Measurements from ENCODE around the gene IL10.

The IL10 gene

DNA sequence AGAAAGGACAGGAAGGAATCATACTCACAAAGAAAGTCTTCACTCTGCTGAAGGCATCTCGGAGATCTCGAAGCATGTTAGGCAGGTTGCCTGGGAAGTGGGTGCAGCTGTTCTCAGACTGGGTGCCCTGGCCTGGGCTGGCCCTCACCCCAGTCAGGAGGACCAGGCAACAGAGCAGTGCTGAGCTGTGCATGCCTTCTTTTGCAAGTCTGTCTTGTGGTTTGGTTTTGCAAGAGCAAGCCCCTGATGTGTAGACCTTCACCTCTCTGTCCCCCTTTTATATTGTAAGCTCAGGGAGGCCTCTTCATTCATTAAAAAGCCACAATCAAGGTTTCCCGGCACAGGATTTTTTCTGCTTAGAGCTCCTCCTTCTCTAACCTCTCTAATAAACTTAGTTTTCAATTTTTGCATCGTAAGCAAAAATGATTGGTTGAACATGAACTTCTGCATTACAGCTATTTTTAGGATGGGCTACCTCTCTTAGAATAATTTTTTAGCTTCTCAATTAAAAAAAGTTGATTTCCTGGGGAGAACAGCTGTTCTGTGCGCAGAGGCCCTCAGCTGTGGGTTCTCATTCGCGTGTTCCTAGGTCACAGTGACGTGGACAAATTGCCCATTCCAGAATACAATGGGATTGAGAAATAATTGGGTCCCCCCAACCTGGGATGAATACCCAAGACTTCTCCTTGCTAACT, at the start of gene IL10:
Gene IL10 (minus strand): TSS at position 252 of the 695 bp plus-strand sequence. CDS start 59 bp downstream, at position 193.
- DNase-seq = no peak

DNA sequence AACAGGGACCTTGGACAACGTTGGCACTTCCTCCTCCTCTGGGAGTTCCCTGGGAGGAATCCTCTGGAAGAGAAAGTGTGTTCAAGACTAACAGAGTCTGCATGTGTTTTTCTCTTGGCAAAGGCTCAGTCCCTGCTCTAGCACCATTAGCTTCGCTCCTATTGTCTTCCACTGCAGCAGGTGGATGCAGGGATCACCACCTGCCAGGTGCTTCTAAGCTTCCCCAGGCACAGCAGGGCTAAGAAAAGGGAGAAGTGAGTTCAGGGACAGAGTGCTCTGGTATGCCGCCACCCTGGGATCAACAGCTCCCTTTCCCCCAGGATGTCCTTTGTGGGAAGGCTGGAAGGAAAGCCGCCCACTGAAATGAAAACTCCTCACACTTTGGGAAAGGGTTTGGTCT, 49.2 kb upstream of the IL10 start:
- no peak for DNase-seq

DNA sequence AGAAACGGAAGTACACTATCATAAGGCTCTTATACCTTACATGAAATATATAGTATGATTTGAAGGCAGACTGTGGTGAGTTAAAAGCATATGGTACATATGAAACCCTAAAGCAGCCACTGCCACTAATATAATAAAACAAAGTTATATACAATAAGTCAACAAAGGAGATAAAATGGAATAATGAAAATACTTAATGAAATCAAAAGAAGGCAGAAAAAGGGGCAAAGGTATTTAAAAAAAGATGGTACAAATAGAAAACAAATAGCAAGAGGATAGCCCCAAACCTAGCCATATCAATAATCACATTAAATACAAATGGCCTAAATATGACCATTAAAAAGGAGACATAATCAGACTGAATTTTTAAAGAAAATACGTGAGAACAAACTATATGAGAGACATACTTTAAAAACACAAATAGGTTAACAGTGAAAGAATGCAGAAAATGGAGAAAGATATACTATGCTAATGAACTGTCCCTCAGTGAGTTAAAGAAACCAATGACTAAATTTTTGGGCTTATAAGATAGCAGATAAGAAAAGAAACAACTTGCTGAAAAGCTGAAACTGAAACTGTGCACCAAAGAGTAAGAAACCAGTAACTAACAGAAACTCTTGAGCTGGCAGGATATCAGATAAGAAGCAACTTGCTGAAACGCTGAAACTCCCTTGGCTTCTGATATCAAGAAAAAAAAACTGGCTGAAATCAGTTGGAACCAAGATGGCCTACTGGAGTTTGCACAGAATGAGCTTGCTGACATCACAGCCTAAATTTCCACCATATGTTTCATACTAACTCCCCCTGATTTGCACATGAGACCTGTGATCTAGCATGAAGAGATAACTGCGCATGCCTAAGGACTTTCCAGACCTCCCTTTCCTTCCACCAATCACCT, 44.3 kb upstream of the IL10 start:
- DNase-seq = no peak

DNA sequence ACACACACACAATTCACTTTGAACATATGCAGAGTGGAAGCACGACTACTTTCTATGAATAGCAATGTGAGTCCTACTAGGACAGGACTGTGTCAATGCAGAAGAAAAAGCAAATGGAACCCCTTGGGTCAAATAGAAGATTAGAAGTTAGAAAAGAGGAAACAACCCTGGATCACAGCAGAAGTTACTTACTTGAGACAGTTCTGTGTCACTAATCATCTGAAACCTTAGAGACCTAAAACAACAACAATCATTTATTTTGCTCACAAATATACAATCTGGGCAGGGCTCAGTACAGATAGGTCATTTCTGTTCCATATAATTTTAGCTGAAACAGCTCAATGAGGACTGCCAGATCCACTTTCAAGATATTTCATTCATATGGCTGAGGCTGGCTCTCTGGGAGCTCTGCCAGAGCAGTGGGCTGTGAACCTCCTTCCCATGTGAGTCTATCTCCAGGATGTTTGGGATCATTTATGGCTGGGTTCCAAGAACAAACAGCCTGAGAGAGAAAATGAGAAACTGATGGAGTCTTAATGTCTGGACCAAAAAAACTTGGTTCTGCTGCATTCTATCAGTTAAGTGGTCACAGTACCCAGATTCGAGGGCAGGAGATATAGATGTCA, 42.5 kb upstream of the IL10 start:
- no peak for DNase-seq

DNA sequence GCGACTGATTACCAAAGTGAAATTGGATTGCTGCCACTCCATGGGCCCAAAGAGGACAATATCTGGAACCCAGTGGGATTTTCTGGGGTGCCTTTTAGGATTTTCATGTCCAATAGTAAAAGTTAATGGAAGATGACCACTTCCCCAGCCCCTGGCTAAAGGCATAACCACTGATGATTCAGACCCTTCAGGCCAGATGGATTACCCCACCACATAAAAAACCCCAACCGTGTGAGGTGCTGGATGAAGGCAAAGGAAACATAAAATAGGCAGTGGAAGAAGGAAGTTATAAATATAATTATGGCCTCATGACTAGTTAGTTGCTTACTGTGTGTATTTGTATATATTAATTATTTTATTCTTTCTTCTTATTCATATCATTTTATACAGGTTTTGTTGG, 40.2 kb upstream of the IL10 start:
- DNase-seq = no peak

DNA sequence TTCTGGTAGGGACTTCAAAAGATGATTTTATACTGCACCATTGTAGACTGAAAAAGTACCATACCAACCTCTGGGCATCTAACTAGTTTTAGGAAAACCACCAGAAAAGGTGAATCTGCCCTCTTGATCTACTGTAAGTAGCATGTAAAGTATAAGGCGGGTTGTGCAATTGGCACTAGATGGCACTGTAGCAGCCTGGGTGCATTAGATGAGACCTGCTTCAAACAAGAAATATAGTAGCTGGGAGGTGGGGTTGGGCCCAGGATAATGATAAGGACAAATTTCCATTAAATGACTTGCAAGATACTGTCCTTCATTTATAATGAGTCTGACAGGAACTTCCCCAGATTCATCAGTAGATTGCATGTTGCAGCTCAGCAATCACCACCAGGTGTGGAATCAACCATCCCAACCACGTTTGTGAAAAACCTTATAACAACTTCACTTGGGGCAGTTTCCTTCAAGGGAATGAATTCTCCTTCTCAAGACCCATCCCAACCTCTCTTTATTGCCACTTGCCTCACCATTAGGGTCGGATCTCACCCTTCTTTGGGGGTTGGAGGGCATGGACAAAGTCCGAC, 37.3 kb upstream of the IL10 start:
- no peak for DNase-seq

DNA sequence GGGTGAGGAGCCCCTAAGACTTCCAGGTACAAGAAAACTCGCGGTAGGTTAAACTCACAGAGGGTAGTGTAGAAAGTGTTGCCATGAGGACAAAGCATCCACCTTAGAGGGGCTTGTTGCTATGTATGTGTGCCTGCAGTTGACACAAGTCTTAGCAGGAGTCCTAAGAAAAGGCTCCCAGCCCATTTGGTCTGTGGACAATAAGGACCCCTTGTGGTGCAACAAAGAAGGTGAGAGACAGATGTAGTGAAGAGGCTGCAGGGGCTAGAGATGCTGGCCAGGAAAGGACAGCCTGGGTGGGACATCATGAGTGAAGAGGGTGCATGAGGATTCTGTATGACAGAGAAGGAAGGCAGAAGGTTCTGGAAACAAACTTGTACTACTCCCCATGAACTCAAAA, 36.3 kb upstream of the IL10 start:
- DNase-seq = no peak

DNA sequence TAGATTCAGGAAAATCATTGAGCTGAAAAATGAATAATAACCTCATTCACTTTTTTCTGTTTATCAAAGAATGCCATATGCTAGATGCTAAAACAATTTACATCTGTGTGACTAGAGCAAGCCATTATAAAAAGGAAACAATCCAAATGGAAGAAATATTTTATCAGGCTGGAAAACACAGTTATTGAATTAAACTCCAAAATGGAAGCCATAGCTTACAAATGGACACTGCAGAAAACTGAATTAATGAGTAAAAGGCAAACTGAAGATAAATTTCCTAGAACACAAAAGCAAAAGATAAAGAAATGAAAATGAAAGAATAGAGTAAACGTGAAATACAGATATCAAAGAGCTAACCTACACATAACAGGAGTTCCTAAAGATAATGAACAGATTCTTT, 33.1 kb upstream of the IL10 start:
- DNase-seq = no peak

DNA sequence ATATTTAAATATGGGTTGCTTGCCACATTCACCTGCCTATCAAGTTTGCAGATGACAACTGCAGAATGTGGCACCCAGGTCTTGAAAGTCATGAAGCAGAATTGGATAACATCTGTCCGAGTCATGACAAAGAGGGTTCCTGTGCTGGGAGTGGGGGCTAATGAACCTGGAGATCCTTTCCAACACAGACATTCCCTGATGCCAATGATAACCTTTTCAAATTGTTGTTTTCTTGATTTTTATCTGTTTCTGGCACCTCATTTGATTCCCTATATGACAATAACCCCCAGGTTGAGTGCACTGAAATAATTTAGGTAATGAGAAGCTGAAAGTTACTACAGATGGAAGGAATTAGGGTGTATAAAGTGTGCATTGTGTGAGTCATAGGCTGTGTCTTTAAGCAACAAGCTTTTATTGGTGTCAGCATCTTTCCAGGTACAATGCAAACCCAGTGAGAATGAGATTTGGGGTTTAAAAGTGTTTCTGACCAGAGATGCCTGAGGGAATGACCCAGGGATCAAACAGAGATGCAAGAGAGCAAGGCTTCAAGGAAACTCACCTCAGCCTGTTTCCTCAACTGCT, 32.0 kb upstream of the IL10 start:
- DNase-seq = no peak

DNA sequence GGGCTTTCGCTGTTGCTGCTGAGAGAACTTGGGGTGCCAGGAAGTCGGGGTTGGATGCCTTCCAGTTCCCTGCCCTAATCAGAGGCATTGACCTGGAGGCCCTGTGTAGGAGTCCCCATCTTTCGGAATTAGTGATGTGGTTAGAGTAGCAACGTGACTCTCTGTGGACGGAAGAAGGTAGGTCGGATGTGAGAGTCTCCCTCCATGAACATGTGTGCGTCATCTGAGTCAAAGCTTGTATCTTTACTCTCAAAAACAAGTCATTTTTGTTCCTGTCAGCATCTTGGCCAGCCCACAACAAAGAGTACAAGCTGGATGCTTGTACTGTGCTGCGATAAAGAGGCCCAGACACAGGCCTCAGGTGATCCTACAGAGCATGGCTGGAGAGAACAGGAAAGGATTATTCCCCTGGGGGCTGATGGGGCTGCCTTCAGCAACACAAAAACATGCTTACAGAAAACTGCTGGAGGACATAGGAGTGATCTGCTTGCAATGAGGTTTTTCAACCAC, 31.0 kb upstream of the IL10 start:
- no peak for DNase-seq

DNA sequence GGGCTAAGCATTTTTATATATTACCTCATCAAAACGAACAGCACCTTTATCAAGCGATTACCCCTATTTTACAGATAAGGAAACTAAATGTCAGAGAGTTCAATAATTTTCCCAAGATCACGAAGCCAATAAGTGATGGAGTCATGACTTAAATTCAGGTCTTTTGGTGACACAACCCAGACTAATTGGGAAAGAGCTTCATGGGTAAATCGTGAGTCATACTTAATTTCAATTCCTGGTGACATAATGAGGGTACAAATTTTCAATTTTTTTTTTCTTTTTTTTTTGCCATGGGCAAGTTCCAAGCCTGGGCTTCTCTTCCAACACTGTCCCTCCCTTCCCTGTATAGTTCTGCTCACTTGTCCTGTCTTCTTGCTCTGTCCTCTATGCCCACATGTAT, 30.1 kb upstream of the IL10 start:
- no peak for DNase-seq

DNA sequence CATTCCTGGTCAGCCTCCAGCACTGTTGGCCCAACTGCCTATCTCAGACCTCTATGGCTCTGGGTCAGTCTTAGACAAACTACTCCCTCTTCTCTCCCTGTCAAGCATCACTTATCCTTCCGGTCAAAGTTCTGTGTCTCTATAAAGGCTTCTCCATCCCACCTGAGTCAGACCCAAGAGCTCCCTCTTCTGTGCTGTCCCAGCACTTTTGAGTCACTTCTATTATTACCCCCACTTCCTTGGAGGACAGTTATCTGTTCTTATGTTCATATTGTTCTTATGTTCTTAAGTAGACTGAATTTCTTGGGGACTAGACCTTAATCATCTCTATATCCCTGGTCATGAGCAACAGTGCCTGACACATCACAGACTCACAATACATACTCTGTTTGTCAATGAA, 29.2 kb upstream of the IL10 start:
- DNase-seq = no peak

DNA sequence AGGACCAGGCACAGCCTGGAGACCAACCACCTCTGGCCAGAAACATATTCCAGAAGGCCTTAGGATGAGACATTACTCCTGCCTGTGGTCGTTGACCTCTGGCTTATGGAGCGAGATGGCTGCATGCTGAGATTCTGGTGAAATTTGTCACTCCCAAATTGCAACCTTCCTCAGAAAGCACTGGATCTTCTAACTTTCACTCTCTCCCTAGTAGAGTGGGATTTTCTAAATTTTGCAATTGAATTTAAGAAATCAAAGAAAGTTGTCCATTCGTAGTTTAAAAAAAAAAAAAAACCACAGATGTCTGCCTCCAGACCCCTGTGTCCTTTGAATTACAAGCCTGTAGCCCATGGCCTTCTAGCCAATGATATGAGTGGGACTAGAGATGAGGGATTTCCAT, 28.6 kb upstream of the IL10 start:
- DNase-seq = no peak

DNA sequence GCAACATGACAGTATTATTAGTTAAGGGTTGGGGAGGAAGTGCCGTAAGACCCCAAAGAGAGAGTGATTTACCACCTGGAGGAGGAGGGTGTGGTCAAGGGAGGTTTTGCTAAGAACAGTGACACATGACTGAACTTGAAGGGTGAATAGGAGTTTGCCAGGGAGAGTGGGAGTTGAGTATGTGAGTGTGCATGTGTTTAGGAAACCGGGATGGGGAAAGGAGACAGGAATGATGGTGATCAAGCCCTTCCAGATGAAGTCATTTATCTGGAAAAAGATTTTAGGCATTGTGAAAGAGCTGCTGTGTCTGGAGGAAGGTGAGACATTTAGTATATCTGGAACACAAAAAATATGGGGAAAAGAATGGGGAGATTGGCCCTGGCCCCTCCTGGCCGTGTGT, 28.1 kb upstream of the IL10 start:
- DNase-seq = no peak

DNA sequence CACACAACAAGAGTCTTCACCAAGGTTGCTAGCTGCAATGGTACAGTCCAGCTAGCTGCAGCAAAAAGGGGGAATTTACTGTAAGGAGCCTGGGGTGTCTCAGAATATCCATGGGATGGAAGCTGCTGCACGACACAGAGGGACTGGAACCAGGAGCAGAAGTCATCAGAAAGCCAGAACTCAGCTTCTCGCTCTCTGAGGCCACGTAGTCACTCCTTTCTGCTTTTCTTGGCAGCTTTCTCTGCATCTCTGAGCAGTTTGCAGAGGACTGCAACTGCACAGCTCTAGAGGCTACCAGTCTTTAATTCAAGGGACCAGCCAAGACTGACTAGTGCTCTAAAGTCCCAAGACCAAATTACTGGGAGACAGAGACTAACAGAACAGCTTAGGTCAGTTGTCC, 27.0 kb upstream of the IL10 start:
- DNase-seq = no peak

DNA sequence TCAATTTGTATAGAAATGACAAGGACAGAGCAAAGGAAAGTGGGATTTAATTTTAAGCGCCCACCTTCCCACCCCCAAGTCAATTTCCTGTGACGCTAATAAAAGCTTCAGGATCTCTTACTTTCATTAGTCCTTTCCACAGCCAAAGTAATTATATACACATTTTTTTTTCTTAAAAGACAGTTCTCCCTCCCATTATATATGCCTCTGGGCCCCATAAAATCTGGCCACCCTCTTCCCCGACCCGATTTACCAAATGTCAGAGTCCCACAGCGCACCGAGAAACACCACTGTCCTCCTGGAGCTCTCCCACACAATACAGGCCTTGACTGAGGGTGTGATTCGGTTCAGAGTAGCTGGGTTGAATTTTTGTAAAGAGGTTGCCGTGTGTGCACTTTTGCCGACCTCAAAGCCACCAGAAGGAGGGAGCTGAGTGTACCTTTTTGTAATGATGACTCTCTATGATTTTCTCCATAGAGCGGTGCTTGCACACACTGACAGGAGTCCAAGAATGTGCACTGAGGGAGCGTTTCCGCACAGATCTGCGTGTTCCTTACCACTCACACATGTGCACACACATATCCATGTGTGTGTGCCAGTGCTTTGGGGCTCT, 26.2 kb upstream of the IL10 start:
- no peak for DNase-seq

DNA sequence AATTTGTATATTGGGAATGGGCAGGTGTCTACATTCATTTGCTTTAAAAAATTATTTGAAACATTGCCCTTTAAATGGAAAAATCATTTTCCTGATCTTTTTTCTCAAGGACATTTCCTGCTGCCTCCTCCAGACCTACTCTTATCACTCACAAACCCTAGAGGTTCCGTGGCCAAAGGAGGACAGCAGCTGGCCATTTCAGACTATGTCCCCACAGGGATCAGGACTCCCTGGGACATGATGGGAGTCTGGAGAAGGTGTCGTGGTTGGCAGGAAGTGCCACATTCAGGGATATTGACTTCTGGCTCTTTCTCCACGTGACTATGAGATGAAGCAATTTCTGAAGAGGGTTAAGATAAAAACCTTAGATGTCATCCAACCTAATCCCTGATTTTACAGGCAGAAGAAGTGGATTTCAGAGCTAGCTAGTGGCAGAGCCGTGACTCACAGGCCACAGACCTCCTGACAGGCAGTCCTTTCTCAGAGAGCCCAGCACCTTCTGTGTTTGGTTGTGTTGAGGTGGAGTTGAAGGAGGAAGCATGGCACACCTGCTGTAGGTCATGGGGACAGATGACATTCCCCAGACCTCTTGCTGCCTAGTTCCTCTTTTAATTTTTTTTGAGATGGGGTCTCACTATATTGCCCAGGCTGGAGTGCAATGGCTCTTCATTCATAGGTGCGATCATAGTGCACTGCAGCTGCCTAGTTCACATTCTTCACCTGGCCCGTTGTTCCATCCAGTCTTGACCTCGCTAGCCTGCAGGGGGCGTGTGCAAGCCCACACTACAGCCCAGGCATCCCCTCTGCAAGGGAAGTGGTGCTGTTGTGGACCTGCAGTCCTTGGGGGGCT, 25.5 kb upstream of the IL10 start:
- peak in 1 of 2 experiments; percentile 3 for DNase-seq

DNA sequence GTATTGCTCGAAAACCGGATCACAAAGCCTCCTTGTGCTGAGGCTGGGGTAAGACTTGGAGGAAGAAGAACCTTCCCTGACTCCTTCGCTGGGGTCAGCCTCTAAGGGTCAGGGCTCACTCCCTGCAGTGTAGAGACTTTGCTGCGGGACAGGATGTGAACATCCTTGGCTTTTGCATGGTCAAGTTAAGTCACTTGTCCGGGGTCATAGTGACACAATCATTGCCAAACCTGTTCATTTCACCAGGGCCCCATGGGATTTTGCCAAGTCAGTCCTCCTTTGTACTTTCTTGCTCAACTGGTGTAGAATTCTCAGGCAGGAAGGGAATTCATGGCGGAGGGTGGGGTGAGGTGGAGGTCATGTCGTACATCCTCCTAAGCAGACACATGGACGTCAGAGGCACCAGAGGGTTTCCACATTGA, 24.7 kb upstream of the IL10 start:
- no peak for DNase-seq

DNA sequence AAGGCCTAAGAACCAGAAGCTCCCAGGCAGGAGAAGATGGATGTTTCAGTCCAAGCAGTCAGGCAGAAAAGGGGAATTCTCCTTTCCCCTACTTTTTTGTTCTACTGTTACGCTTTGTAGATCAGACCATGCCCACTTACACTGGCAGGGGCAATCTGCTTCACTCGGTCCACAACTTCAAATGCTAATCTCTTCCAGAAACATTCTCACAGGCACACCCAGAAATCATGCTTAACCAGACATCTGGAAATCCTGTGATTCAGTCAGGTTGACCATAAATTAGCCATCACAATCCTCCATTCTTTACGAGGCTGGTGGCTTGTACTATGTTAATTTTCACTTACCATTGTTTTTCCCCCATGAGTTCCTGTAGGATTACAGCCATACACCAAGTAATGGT, 23.8 kb upstream of the IL10 start:
- no peak for DNase-seq

DNA sequence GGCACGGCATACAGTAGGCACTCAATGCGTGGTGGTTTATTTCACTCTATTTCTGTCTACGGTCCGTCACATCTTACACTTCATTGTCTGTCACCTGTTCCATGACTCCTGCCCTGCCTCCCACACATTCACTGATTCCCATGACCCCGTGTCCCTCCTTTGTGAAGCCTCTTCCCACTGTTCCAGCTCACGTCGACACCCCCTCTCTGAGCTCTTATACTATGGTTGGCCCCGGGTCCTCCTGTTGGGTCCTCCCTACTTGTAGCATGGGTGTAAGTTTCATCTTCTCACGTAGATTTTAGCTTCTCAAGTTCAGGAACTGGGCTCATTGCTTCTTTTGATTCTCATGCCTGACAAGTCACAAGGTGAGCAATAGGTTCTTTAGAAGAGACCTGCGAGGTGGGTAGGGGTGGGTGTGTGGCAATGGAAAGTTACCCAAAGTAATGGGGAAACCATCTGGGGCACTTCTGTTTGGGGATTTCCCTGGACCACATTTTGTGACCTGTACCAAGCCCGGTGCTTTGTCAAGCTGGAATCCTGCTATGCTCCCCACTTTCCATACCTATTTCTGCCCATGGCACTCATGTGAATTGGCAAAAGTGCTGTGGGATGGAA, 22.1 kb upstream of the IL10 start:
- DNase-seq = no peak

DNA sequence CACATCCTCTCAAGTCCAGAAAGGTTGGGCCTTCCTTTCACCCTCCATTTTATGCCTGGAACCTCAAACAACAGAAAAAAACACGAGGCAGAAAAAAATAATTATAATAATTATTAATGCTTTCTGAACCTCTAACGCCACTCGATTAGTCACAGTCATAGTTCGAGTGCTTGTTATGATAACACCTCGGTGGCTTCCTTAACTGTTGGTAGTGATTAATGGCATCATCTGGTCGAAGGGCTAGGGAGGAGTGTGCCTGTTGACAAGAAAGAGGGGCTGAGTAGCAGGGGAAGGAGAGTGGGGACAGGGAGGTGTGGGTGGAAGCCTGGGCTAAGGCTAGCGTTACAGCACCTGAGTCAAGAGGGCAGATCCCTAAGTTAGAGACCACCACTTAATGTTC, 21.3 kb upstream of the IL10 start:
- no peak for DNase-seq

Measured in SHP77 (cell line).